Kidney glomerular epithelial cell (primary cell): ENCODE data around the gene ZNF175.

ENCODE experiments used
- DNase-seq: peaks from one replicate; lab custom pipeline; 2025; lab: John Stamatoyannopoulos, UW

The ZNF175 gene

GRCh38 chr19:51570962-51571575 is at the start of gene ZNF175:
TSS of gene ZNF175 (plus strand) at chr19:51571283. CDS start at chr19:51573330, 2,047 bp downstream.
- peak; percentile 97 for DNase-seq

- no peak for DNase-seq
Measured at GRCh38 chr19:51521357-51521756, 49.7 kb upstream of the ZNF175 start.

- DNase-seq = no peak
Measured at GRCh38 chr19:51521781-51522180, 49.3 kb upstream of the ZNF175 start.

GRCh38 chr19:51524666-51525264 is 46.3 kb upstream of the ZNF175 start:
- no peak for DNase-seq

GRCh38 chr19:51525651-51526050 is 45.4 kb upstream of the ZNF175 start:
- DNase-seq = no peak

GRCh38 chr19:51529301-51529700 is 41.8 kb upstream of the ZNF175 start:
- no peak for DNase-seq

- DNase-seq = no peak
Measured at GRCh38 chr19:51530616-51531015, 40.5 kb upstream of the ZNF175 start.

- no peak for DNase-seq
Measured at GRCh38 chr19:51531349-51532315, 39.5 kb upstream of the ZNF175 start, which contains the start of gene SIGLEC6. TSS of gene SIGLEC6 (minus strand) at chr19:51531670. CDS start at chr19:51531648, 22 bp downstream.

GRCh38 chr19:51535535-51535934 is 35.5 kb upstream of the ZNF175 start:
- no peak for DNase-seq

- no peak for DNase-seq
Measured at GRCh38 chr19:51539821-51540366, 31.2 kb upstream of the ZNF175 start.

GRCh38 chr19:51541458-51542357 is 29.4 kb upstream of the ZNF175 start:
- no peak for DNase-seq

- DNase-seq = no peak
Measured at GRCh38 chr19:51542699-51543098, 28.4 kb upstream of the ZNF175 start.

GRCh38 chr19:51544038-51544437 is 27.0 kb upstream of the ZNF175 start:
- no peak for DNase-seq

- no peak for DNase-seq
Measured at GRCh38 chr19:51546107-51546649, 24.9 kb upstream of the ZNF175 start.

GRCh38 chr19:51546650-51547396 is 24.3 kb upstream of the ZNF175 start:
- peak; percentile 9 for DNase-seq

- no peak for DNase-seq
Measured at GRCh38 chr19:51547397-51548212, 23.5 kb upstream of the ZNF175 start.

- no peak for DNase-seq
Measured at GRCh38 chr19:51548213-51548651, 22.9 kb upstream of the ZNF175 start.

GRCh38 chr19:51548891-51549305 is 22.2 kb upstream of the ZNF175 start:
- DNase-seq = no peak
